B cell (primary cell): ENCODE results near the gene PCK2. TPM values are rescaled to one million over a fixed set of nuclear protein-coding genes. Genes with fewer than 3 reads are reported as not detected.

Source experiments
- ATAC-seq: fragments of 200-7000 bp; cut with Tn5 transposase; one replicate; pipeline ENCODE4 v1.10.0; 2021; ENCODE audit warnings: low read depth, mild to moderate bottlenecking, moderate number of reproducible peaks, moderate library complexity
- CTCF ChIA-PET: fragments of 350-600 bp; sonication (Branson Sonifier 250); formaldehyde crosslinking; loops from one replicate; lab custom pipeline; 2021; ENCODE audit warnings: antibody characterized with exemption, inconsistent platforms; lab: Charles Lee
- POLR2A ChIA-PET: fragments of 350-600 bp; sonication (Branson Sonifier 250); formaldehyde crosslinking; loops from one replicate; lab custom pipeline; 2021; ENCODE audit warnings: antibody characterized with exemption; lab: Charles Lee
- DNase-seq: peaks from one replicate; pipeline ENCODE4 v3.0.0; 2013
- H2AFZ ChIP-seq: 2 replicates; pipeline ENCODE4 v1.6.1; 2012; ENCODE audit warnings: mild to moderate bottlenecking, low read depth, low read length; ENCODE audit not compliant: insufficient read depth, poor library complexity, severe bottlenecking
- H3K27ac ChIP-seq, 2 donors: 1 replicate in 1 of 2; 2 replicates in 1 of 2; pipeline ENCODE4 v1.5.1; 2012 to 2013; ENCODE audit warnings: low read length in 2 of 2, mild to moderate bottlenecking in 2 of 2, moderate library complexity in 1 of 2
- H3K27me3 ChIP-seq, 4 experiments: fragments of 200-600 bp in 1 of 4; sonication (generic) in 1 of 4; replicated peaks in 1 of 4; 1 replicate in 2 of 4; 2 replicates in 2 of 4; pipeline versions ENCODE4 v1.6.1 to v1.7.0; 2013 to 2016; ENCODE audit warnings: low read length in 3 of 4, mild to moderate bottlenecking in 2 of 4, mixed read lengths in 1 of 4, moderate library complexity in 1 of 4; ENCODE audit not compliant: insufficient read depth in 4 of 4, control insufficient read depth in 3 of 4; ENCODE audit errors: control extremely low read depth in 1 of 4
- H3K36me3 ChIP-seq, 2 experiments: replicated peaks in 1 of 2; 1 replicate in 1 of 2; 2 replicates in 1 of 2; pipeline versions ENCODE4 v1.6.1 to v1.7.1; 2013; ENCODE audit warnings: low read length in 1 of 2; ENCODE audit not compliant: insufficient read depth in 2 of 2, control insufficient read depth in 1 of 2; ENCODE audit errors: control extremely low read depth in 1 of 2, extremely low read depth in 1 of 2
- H3K4me1 ChIP-seq, 2 donors: fragments of 200-600 bp in 1 of 2; sonication (generic) in 1 of 2; 1 replicate in 1 of 2; 2 replicates in 1 of 2; pipeline versions ENCODE4 v1.5.1 to v1.6.1; 2013 to 2017; ENCODE audit warnings: low read length in 2 of 2; ENCODE audit not compliant: control insufficient read depth in 2 of 2, insufficient read depth in 2 of 2
- H3K4me2 ChIP-seq: replicated peaks from 2 replicates; pipeline ENCODE3; 2012; ENCODE audit warnings: mild to moderate bottlenecking, low read depth, low read length; ENCODE audit not compliant: poor library complexity, severe bottlenecking
- H3K4me3 ChIP-seq, 5 experiments: fragments of 200-600 bp in 1 of 5; sonication (generic) in 1 of 5; 1 replicate in 3 of 5; 2 replicates in 2 of 5; pipeline versions ENCODE4 v1.5.1 to v1.7.0; 2011 to 2016; ENCODE audit warnings: low read length in 4 of 5, mild to moderate bottlenecking in 4 of 5, low read depth in 2 of 5, control low read depth in 1 of 5, moderate library complexity in 1 of 5; ENCODE audit not compliant: insufficient read depth in 1 of 5; ENCODE audit errors: control extremely low read depth in 1 of 5, extremely low read depth in 1 of 5
- H3K79me2 ChIP-seq: fragments of 200-600 bp; sonication (generic); one replicate; pipeline ENCODE4 v1.6.0; 2016; ENCODE audit warnings: low read length; ENCODE audit not compliant: control insufficient read depth, insufficient read depth
- H3K9ac ChIP-seq: fragments of 200-600 bp; sonication (generic); 2 replicates; pipeline ENCODE4 v1.6.1; 2017; ENCODE audit warnings: mild to moderate bottlenecking, low read length, moderate library complexity
- H3K9me3 ChIP-seq, 3 donors: one replicate each; pipeline versions ENCODE4 v1.6.1 to v1.7.1; 2013; ENCODE audit warnings: low read length in 2 of 3; ENCODE audit not compliant: control insufficient read depth in 2 of 3, insufficient read depth in 1 of 3; ENCODE audit errors: control extremely low read depth in 1 of 3
- H4K20me1 ChIP-seq: 2 replicates; pipeline ENCODE4 v1.6.0; 2012; ENCODE audit warnings: mild to moderate bottlenecking, low read length; ENCODE audit not compliant: insufficient read depth, control insufficient read depth, poor library complexity, severe bottlenecking
- H3K27ac Mint-ChIP-seq: one replicate; pipeline ENCODE4 v1.8.0; 2021; ENCODE audit warnings: mixed read lengths
- H3K27me3 Mint-ChIP-seq: one replicate; pipeline ENCODE4 v1.8.0; 2021; ENCODE audit warnings: mixed read lengths
- H3K4me1 Mint-ChIP-seq: one replicate; pipeline ENCODE4 v1.8.0; 2021; ENCODE audit warnings: mixed read lengths
- H3K4me3 Mint-ChIP-seq: one replicate; pipeline ENCODE4 v1.8.0; 2021; ENCODE audit warnings: mixed read lengths
- H3K9me3 Mint-ChIP-seq: one replicate; pipeline ENCODE4 v1.8.0; 2022; ENCODE audit warnings: mixed read lengths; ENCODE audit not compliant: insufficient read depth
- CTCF ChIP-seq: fragments of 200-600 bp; IDR thresholded peaks from one replicate; pipeline ENCODE4 v1.8.0; 2022; ENCODE audit warnings: antibody characterized with exemption, mild to moderate bottlenecking
- EZH2 ChIP-seq: IDR thresholded peaks from 2 replicates; pipeline ENCODE4 v1.6.1; 2012; ENCODE audit warnings: borderline replicate concordance, low read depth, mild to moderate bottlenecking, moderate library complexity, low read length; ENCODE audit not compliant: insufficient read depth, poor library complexity, severe bottlenecking
- WGBS: methylation state at CpG from one replicate; pipeline ENCODE4 v1.1.5; 2013; ENCODE audit warnings: missing lambda C conversion rate; ENCODE audit not compliant: insufficient coverage; 5-methylcytosine and 5-hydroxymethylcytosine counted together
- intact Hi-C: fragments of 100-400 bp; cut with micrococcal nuclease; formaldehyde crosslinking; loops from one replicate; pipeline ENCODE4 v1.10.0; 2022
- polyA plus RNA-seq: library from polyadenylated mRNA; depleted of rRNA; stranded (reverse); fragments of >200 nt; gene quantifications from 2 replicates; pipeline ENCODE4 v1.2.3, GENCODE V29; 2012
- total RNA-seq, 2 donors: library from RNA; stranded (reverse); fragments of 120-200 nt in 1 of 2; gene quantifications; 1 replicate in 1 of 2; 2 replicates in 1 of 2; pipeline versions ENCODE4 v1.2.3 to v1.2.4, GENCODE V29; 2013 to 2022

The PCK2 gene
- total and polyA plus RNA-seq, 2 donors (not counting 1 experiment from before 2014, with no cell fraction given) = 40.4 to 58.4 TPM

DNA sequence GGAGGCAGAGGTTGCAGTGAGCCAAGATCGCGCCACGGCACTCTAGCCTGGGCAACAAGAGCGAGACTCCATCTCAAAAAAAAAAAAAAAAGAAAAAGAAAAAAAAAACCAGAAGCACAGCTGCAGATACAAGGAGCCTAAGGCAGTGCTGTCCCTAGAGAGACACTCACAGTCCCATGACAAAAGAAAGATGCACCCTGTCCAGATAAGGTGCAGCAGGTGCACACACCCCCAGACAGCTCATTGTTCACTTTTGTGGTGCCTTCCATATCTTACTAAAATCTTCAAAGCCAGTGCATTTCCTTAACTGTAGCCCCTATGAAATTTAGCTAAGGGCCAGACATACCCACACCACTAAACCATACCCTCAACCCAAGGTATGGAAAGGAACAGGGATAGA, 28.3 kb downstream of the PCK2 start:
- peak overlapping the region; percentile 91 for H3K27ac Mint-ChIP-seq
- TF ChIP-seq EZH2 (no peak), CTCF (no peak)
- no peak for DNase-seq
- intact Hi-C loops = no loop called here
- Histone ChIP-seq H3K27me3 (no peaks in the 10 kb centered on the region), H3K36me3 (peaks cover 8 to 50% of the 10 kb centered on the region in 2 experiments), H2AFZ (no peak overlapping the region), H3K9ac (no peak overlapping the region), H3K4me1 (peaks cover 25 to 26% of the 10 kb centered on the region in 2 donors), H3K27ac (peak overlapping the region in 1 of 2 donors; percentile 92), H3K9me3 (no peaks in the 10 kb centered on the region), H4K20me1 (no peaks in the 10 kb centered on the region), H3K4me2 (peak overlapping the region; percentile 10), H3K4me3 (no peak overlapping the region), H3K79me2 (peaks cover 7% of the 10 kb centered on the region)
- H3K4me1 Mint-ChIP-seq = peaks cover 31% of the 10 kb centered on the region
- WGBS = no CpG with 5 or more reads among the region's 4 CpGs
- H3K4me3 Mint-ChIP-seq = peak overlapping the region; percentile 11
- CTCF ChIA-PET = interaction anchor here (1.1 kb wide), 1 partner anchor 19 kb away, joined by 3 read pairs; the partner anchor contains the start of gene EMC9
- ATAC-seq = peak; percentile 72
- no peaks in the 10 kb centered on the region for H3K27me3 Mint-ChIP-seq
- no peaks in the 10 kb centered on the region for H3K9me3 Mint-ChIP-seq
- POLR2A ChIA-PET = interaction anchor here (0.7 to 1.3 kb wide), 3 partner anchors 8 to 24 kb away, joined by 3 to 11 read pairs (median 10); partner anchors contain the start of genes DCAF11, NRL, PSME1 and PSME2

GRCh38 chr14:24122898-24123297, 28.8 kb downstream of the PCK2 start:
- TF ChIP-seq CTCF (no peak), EZH2 (no peak)
- Histone ChIP-seq H3K79me2 (peaks cover 4% of the 10 kb centered on the region), H3K4me2 (peak overlapping the region; percentile 57), H3K4me1 (peaks cover 30 to 31% of the 10 kb centered on the region in 2 donors), H3K9me3 (no peaks in the 10 kb centered on the region), H2AFZ (no peak overlapping the region), H4K20me1 (no peaks in the 10 kb centered on the region), H3K4me3 (no peak overlapping the region), H3K27ac (peak overlapping the region; percentile 30 to 92), H3K36me3 (peaks cover 8 to 45% of the 10 kb centered on the region in 2 experiments), H3K27me3 (no peaks in the 10 kb centered on the region), H3K9ac (no peak overlapping the region)
- DNase-seq (no peak), ATAC-seq (no peak)
- Mint-ChIP-seq H3K4me3 (no peak overlapping the region), H3K4me1 (peaks cover 32% of the 10 kb centered on the region), H3K9me3 (no peaks in the 10 kb centered on the region), H3K27me3 (no peaks in the 10 kb centered on the region), H3K27ac (peak overlapping the region; percentile 91)
- 96% methylated on average over 8 of the region's 8 CpGs for WGBS
- CTCF ChIA-PET = interaction anchor here (1.1 kb wide), 1 partner anchor 19 kb away, joined by 3 read pairs; the partner anchor contains the start of gene EMC9
- intact Hi-C loops = no loop called here
- POLR2A ChIA-PET = interaction anchor here (0.7 to 1.3 kb wide), 2 partner anchors 8 to 13 kb away, joined by 3 to 10 read pairs; partner anchors contain the start of genes DCAF11, NRL and PSME1
